SK-N-SH (cell line): ENCODE data around the gene OSBPL5. TPM values are rescaled to one million over a fixed set of nuclear protein-coding genes. Genes with fewer than 3 reads are reported as not detected.

Experiments
- CTCF ChIA-PET: fragments of 300-600, 350-600 bp; formaldehyde crosslinking; extraction: SDS; loops from one replicate; lab custom pipeline; 2021; lab: Yijun Ruan, JAX
- POLR2A ChIA-PET: fragments of 350-600 bp; sonication (Branson Sonifier 250); formaldehyde crosslinking; extraction: SDS; loops from one replicate; lab custom pipeline; 2020; ENCODE audit warnings: antibody characterized with exemption, inconsistent platforms; lab: Yijun Ruan, JAX
- DNase-seq: peaks from one replicate; pipeline ENCODE4 v3.0.0; 2012
- H2AFZ ChIP-seq: fragments of 200-600 bp; sonication (generic); 2 replicates; pipeline ENCODE4 v1.8.1; 2016; ENCODE audit warnings: antibody characterized with exemption, mild to moderate bottlenecking, low read depth
- H3F3A ChIP-seq: fragments of 200-600 bp; sonication (generic); replicated peaks from 2 replicates; pipeline ENCODE3; 2016; ENCODE audit warnings: antibody characterized with exemption, mild to moderate bottlenecking; ENCODE audit not compliant: insufficient read depth
- H3K27ac ChIP-seq, 2 experiments: fragments of 200-500 bp in 1 of 2; fragments of 200-600 bp in 1 of 2; sonication (Bioruptor generic) in 1 of 2; sonication (generic), shearing (Covaris generic) in 1 of 2; 2 replicates each; pipeline versions ENCODE4 v1.5.1 to v1.6.1; 2014 to 2016; ENCODE audit warnings: low read depth in 2 of 2, inconsistent platforms in 1 of 2, low read length in 1 of 2, mild to moderate bottlenecking in 1 of 2, mixed read lengths in 1 of 2
- H3K27me3 ChIP-seq: fragments of 200-600 bp; sonication (generic), shearing (Covaris generic); 2 replicates; pipeline ENCODE4 v1.6.1; 2016; ENCODE audit warnings: mixed run types; ENCODE audit not compliant: insufficient read depth
- H3K36me3 ChIP-seq, 2 experiments: fragments of 200-500 bp in 1 of 2; fragments of 200-600 bp in 1 of 2; sonication (Bioruptor generic) in 1 of 2; sonication (generic) in 1 of 2; replicated peaks in 1 of 2; 2 replicates each; pipeline versions ENCODE3 to v1.5.1; 2014 to 2016; ENCODE audit warnings: low read length in 1 of 2, mild to moderate bottlenecking in 1 of 2; ENCODE audit not compliant: insufficient read depth in 2 of 2, control insufficient read depth in 1 of 2
- H3K4me1 ChIP-seq, 2 experiments: fragments of 200-500 bp in 1 of 2; fragments of 200-600 bp in 1 of 2; sonication (Bioruptor generic) in 1 of 2; sonication (generic), shearing (Covaris generic) in 1 of 2; 2 replicates each; pipeline versions ENCODE4 v1.5.1 to v1.6.1; 2014 to 2016; ENCODE audit warnings: low read depth in 1 of 2, low read length in 1 of 2, mixed run types in 1 of 2; ENCODE audit not compliant: insufficient read depth in 2 of 2, control insufficient read depth in 1 of 2
- H3K4me2 ChIP-seq: fragments of 200-600 bp; sonication (generic), shearing (Covaris generic); 2 replicates; pipeline ENCODE4 v1.6.1; 2017; ENCODE audit warnings: mixed run types
- H3K4me3 ChIP-seq, 2 experiments: fragments of 200-500 bp in 1 of 2; fragments of 200-600 bp in 1 of 2; sonication (Bioruptor generic) in 1 of 2; sonication (generic), shearing (Covaris generic) in 1 of 2; 2 replicates each; pipeline versions ENCODE4 v1.5.1 to v1.8.1; 2014 to 2016; ENCODE audit warnings: low read depth in 2 of 2, inconsistent platforms in 1 of 2, low read length in 1 of 2, mild to moderate bottlenecking in 1 of 2, mixed read lengths in 1 of 2, moderate library complexity in 1 of 2
- H3K79me2 ChIP-seq: fragments of 200-600 bp; sonication (generic); 2 replicates; pipeline ENCODE4 v1.8.1; 2017; ENCODE audit warnings: mild to moderate bottlenecking; ENCODE audit not compliant: insufficient read depth
- H3K9ac ChIP-seq: fragments of 200-600 bp; sonication (generic); 2 replicates; pipeline ENCODE4 v1.6.1; 2017; ENCODE audit warnings: mixed run types
- H3K9me2 ChIP-seq: fragments of 200-600 bp; sonication (generic); 2 replicates; pipeline ENCODE4 v1.6.1; 2017; ENCODE audit warnings: mixed run types
- H3K9me3 ChIP-seq: fragments of 200-600 bp; sonication (generic); 2 replicates; pipeline ENCODE4 v1.6.1; 2017; ENCODE audit warnings: mixed run types, mild to moderate bottlenecking, moderate library complexity
- H4K20me1 ChIP-seq: fragments of 200-600 bp; sonication (generic); 2 replicates; pipeline ENCODE4 v1.6.1; 2017; ENCODE audit warnings: mild to moderate bottlenecking, mixed run types; ENCODE audit not compliant: insufficient read depth
- CHD2 ChIP-seq: fragments of 150-350 bp; IDR thresholded peaks from 2 replicates; pipeline ENCODE4 v1.6.1; 2018; ENCODE audit warnings: low read length; ENCODE audit not compliant: partially characterized antibody
- FOSL2 ChIP-seq: IDR thresholded peaks from 2 replicates; pipeline ENCODE4 v1.4.0; 2012; ENCODE audit warnings: low read depth, mild to moderate bottlenecking, moderate library complexity, borderline replicate concordance
- FOXJ3 ChIP-seq: sonication (generic); formaldehyde crosslinking; IDR thresholded peaks from 2 replicates; pipeline ENCODE4 v1.5.1; 2020; ENCODE audit warnings: mild to moderate bottlenecking, missing genetic modification reagents
- JUND ChIP-seq: IDR thresholded peaks from 2 replicates; pipeline ENCODE4 v1.4.0; 2012
- MXI1 ChIP-seq: IDR thresholded peaks from 2 replicates; pipeline ENCODE4 v1.6.1; 2012; ENCODE audit warnings: mild to moderate bottlenecking, low read depth, low read length, improper control_type of control experiment
- NFIC ChIP-seq: IDR thresholded peaks from 2 replicates; pipeline ENCODE4 v1.4.0; 2012; ENCODE audit warnings: borderline replicate concordance
- RAD21 ChIP-seq: IDR thresholded peaks from 2 replicates; pipeline ENCODE4 v1.6.1; 2012; ENCODE audit warnings: mild to moderate bottlenecking, low read length
- RFX5 ChIP-seq: IDR thresholded peaks from 2 replicates; pipeline ENCODE4 v1.6.1; 2012; ENCODE audit warnings: mild to moderate bottlenecking, improper control_type of control experiment, low read length
- RXRA ChIP-seq: IDR thresholded peaks from 2 replicates; pipeline ENCODE4 v1.4.0; 2012; ENCODE audit warnings: low read depth, mild to moderate bottlenecking, borderline replicate concordance
- SIN3A ChIP-seq: IDR thresholded peaks from 2 replicates; pipeline ENCODE4 v1.6.1; 2012; ENCODE audit warnings: low read depth, mild to moderate bottlenecking, low read length, moderate library complexity, borderline replicate concordance
- TAF1 ChIP-seq: IDR thresholded peaks from 2 replicates; pipeline ENCODE4 v1.6.1; 2012; ENCODE audit warnings: low read depth, mild to moderate bottlenecking, low read length, moderate library complexity, borderline replicate concordance
- WGBS: methylation state at CpG from one replicate; pipeline ENCODE4 v1.1.6; 2017; ENCODE audit warnings: low lambda C conversion rate; 5-methylcytosine and 5-hydroxymethylcytosine counted together
- polyA plus RNA-seq, 3 experiments: library from polyadenylated mRNA; depleted of rRNA; stranded (reverse); fragments of >200 nt; gene quantifications; 2 replicates each; pipeline ENCODE4 v1.2.3, GENCODE V29; 2012
- TF ChIP-seq, protein P1 (sequence below): IDR thresholded peaks from 2 replicates; pipeline ENCODE4 v1.6.1; 2012; ENCODE audit warnings: mild to moderate bottlenecking, low read depth, low read length, moderate library complexity
- TF ChIP-seq, protein P2 (sequence below): fragments of 150-350 bp; IDR thresholded peaks from 2 replicates; pipeline ENCODE4 v1.6.1; 2017; ENCODE audit warnings: antibody characterized with exemption, low read length, low read depth, borderline replicate concordance

OSBPL5 gene
- polyA plus RNA-seq, 1 of the 3 experiments (the other 2 are of a cell fraction): 10.9 TPM

DNA sequence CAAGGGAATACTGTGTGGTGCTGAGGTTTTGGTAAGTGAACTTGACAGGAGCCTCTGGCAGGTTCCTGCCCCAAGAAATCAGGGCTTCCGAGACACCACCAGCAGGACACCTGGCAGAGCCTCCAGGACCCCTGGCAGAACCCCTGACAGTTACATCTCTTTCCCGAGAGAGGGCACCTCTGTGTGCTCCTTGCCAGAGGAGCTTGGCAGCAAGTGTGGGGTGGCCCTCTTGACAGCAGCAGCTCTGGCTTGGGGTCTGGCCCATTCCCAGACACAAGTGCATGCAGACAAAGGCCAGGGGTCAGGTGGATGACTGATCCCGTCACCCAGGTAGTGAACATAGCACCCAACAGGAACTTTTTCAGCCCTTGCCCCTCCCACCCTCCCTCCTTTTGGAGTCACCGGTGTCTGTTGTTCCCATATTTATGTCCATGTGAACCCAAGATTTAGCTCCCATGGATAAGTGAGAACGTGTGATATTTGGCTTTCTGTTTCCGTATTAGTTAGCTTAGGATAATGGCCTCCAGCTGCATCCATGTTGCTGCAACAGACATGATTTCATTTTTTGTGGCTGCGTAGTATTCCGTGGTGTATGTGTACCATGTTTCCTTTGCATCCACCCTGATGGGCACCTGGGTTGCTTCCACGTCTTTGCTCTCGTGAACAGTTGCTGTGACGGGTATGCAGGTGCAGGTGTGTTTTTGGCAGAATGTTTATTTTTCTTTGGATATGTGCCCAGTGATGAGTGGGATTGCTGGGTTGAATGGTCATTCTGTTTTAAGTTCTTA, 21.2 kb upstream of the OSBPL5 start:
- Histone ChIP-seq H3K9me2 (no peaks in the 10 kb centered on the region), H3K9ac (no peak overlapping the region), H3F3A (no peaks in the 10 kb centered on the region), H4K20me1 (no peaks in the 10 kb centered on the region), H3K4me1 (no peaks in the 10 kb centered on the region), H3K27ac (no peak overlapping the region), H3K4me2 (no peak overlapping the region), H2AFZ (no peak overlapping the region), H3K27me3 (no peaks in the 10 kb centered on the region), H3K36me3 (no peaks in the 10 kb centered on the region), H3K4me3 (no peak overlapping the region), H3K9me3 (no peaks in the 10 kb centered on the region), H3K79me2 (no peaks in the 10 kb centered on the region)
- no peak for TF ChIP-seq FOSL2
- TF ChIP-seq, protein P1, sequence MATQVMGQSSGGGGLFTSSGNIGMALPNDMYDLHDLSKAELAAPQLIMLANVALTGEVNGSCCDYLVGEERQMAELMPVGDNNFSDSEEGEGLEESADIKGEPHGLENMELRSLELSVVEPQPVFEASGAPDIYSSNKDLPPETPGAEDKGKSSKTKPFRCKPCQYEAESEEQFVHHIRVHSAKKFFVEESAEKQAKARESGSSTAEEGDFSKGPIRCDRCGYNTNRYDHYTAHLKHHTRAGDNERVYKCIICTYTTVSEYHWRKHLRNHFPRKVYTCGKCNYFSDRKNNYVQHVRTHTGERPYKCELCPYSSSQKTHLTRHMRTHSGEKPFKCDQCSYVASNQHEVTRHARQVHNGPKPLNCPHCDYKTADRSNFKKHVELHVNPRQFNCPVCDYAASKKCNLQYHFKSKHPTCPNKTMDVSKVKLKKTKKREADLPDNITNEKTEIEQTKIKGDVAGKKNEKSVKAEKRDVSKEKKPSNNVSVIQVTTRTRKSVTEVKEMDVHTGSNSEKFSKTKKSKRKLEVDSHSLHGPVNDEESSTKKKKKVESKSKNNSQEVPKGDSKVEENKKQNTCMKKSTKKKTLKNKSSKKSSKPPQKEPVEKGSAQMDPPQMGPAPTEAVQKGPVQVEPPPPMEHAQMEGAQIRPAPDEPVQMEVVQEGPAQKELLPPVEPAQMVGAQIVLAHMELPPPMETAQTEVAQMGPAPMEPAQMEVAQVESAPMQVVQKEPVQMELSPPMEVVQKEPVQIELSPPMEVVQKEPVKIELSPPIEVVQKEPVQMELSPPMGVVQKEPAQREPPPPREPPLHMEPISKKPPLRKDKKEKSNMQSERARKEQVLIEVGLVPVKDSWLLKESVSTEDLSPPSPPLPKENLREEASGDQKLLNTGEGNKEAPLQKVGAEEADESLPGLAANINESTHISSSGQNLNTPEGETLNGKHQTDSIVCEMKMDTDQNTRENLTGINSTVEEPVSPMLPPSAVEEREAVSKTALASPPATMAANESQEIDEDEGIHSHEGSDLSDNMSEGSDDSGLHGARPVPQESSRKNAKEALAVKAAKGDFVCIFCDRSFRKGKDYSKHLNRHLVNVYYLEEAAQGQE: no peak
- no peak for TF ChIP-seq JUND
- TF ChIP-seq CHD2: no peak
- no peak for TF ChIP-seq NFIC
- TF ChIP-seq TAF1: no peak
- TF ChIP-seq RFX5: no peak
- no peak for TF ChIP-seq RXRA
- TF ChIP-seq SIN3A: no peak
- TF ChIP-seq FOXJ3 (CRISPR knock-in tag): no peak
- TF ChIP-seq, protein P2, sequence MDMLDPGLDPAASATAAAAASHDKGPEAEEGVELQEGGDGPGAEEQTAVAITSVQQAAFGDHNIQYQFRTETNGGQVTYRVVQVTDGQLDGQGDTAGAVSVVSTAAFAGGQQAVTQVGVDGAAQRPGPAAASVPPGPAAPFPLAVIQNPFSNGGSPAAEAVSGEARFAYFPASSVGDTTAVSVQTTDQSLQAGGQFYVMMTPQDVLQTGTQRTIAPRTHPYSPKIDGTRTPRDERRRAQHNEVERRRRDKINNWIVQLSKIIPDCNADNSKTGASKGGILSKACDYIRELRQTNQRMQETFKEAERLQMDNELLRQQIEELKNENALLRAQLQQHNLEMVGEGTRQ: no peak
- no peak for TF ChIP-seq MXI1
- no peak for TF ChIP-seq RAD21
- 46% methylated on average over 11 of the region's 11 CpGs for WGBS
- no peak for DNase-seq
- POLR2A ChIA-PET: no interaction called here
- CTCF ChIA-PET: interaction anchor here (1.0 kb wide), 1 partner anchor 17 kb away, joined by 3 read pairs; no protein-coding TSS in a partner anchor
